SIG-M5 treated with dmso at 0.1 percent for 504 hours (cell line): Measurements from ENCODE around the gene KRTAP12-3.
"Not testable (repeated sequence)": the region's sequence is repeated elsewhere in the genome, so short reads cannot be mapped to it uniquely, and the experiment has no call there.

ENCODE experiments used
- DNase-seq: peaks from one replicate; lab custom pipeline; 2025; ENCODE audit not compliant: unreplicated experiment; lab: John Stamatoyannopoulos, UW

Gene KRTAP12-3, protein sequence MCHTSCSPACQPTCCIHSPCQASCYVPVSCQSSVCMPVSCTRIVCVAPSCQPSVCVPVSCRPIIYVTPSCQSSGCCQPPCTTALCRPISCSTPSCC

GRCh38 chr21:44657635-44658540 is at the start of gene KRTAP12-3:
TSS of gene KRTAP12-3 (plus strand) at chr21:44657932. CDS start at chr21:44657980, 48 bp downstream.
- no peak for DNase-seq

DNA sequence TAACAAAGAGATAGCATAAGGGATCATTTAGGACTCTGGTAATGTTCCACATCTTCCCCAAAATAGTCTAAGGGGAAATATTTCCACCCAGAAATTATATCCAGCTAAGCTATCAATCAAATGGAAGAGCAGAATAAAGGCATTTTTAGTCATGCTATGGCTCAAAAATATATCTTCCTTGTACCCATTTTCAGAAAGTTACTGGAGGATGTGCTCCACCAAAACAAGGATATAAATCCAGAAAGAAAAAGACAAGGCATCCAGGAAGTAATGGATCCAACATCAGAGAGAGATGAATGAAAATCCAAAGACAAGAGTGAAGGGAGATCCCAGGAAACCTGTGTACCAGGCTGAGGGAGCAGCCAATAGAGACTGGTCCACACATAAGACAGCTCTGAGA is 48.5 kb upstream of the KRTAP12-3 start:
- DNase-seq, result no peak

- not testable (repeated sequence) for DNase-seq
These were observed 47.4 kb upstream of the KRTAP12-3 start for GRCh38 chr21:44610157-44610843.

DNA sequence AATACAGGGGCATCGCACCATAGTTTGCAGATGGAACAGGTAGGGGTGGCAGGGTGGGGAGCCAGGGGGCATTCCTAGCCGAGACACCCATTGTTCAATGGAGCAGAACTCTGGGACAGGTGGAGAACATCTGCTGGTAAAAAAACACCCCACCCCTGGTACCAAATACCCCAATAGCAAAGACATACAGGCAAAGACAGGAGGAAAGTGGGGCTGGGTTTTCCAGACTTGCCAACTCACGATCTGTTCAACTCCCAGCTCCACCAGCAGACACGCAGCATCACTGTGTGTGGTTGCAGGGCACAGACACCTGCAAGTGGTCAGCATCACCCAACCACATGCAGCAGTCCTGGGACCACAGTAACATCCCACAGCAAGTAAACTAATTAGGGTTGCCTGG is 46.2 kb upstream of the KRTAP12-3 start:
- DNase-seq, result no peak

DNA sequence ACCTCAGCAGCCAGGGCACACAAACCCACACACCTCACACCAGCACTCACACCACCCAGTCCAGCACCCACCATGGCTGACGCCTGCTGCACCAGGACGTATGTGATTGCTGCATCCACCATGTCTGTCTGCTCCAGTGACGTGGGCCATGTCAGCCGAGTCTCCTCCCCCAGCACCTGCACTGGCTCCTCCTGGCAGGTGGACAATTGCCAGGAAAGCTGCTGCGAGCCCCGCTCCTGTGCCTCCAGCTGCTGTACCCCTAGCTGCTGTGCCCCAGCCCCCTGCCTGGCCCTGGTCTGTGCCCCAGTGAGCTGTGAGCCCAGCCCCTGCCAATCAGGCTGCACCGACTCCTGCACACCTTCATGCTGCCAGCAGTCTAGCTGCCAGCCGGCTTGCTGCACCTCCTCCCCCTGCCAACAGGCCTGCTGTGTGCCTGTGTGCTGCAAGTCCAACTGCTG is 45.7 kb upstream of the KRTAP12-3 start, which contains the start of gene KRTAP10-8:
Gene KRTAP10-8 (plus strand): TSS at position 51 of the 458 bp plus-strand sequence. CDS start 22 bp downstream, at position 73.
- no peak for DNase-seq

DNA sequence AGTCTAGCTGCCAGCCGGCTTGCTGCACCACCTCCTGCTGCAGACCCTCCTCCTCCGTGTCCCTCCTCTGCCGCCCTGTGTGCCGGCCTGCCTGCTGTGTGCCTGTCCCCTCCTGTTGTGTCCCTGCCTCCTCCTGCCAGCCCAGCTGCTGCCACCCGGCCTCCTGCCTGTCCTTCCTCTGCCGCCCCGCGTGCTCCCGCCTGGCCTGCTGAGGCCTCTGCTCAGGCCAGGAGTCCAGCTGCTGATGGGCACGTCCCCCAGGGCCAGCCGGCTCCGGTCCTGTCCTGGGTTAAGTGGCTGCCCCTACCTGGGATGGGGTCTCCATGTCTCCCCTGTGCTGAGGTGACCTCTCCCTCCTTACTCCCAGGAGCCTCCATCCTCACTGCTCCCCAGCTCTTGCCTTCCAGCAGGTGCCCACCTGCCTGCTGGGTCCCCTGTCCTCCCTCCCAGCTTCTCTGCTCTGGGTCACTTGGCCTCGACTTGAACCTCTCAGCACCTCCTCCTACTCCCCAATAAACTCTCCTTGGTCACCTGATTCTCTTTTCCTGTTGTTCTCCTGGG is 45.0 kb upstream of the KRTAP12-3 start:
- no peak for DNase-seq

DNA sequence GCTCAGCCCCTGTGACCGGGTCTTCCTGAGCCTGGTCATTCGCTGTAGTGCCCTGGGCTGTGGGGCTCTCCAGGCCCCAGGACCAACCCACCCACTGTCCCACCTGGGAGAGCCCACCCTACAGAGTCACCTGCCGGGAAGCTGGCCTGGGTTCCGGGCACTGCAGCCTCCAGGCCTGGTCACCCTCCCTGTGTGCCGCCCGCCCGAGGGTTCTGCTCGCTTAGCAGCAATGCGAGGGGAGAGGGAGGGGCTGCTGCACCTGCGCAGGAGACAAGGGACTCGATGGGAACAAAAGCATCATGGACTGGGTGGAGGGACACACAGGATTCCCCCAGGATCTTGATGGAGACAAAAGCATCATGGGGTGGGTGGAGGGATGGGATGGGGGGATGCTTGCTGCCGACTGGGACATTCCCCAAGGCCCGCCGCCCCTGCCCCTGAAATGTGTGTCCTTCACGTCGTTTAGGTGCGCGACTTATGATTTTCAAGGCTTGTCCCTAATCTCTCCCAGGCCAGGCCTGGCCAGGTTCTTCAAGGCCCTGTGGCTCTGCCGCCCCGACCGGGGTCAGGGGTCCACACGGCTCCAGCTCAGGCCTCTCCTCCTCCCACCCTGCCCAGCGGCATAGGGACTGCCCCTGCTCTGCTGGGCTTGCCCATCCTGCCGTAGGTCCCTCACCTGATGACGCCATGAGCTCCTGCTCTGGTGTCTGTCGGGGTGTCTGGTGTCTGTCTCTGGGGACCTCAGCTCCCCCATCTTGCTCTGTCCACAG is 44.2 kb upstream of the KRTAP12-3 start:
- DNase-seq, result no peak

DNA sequence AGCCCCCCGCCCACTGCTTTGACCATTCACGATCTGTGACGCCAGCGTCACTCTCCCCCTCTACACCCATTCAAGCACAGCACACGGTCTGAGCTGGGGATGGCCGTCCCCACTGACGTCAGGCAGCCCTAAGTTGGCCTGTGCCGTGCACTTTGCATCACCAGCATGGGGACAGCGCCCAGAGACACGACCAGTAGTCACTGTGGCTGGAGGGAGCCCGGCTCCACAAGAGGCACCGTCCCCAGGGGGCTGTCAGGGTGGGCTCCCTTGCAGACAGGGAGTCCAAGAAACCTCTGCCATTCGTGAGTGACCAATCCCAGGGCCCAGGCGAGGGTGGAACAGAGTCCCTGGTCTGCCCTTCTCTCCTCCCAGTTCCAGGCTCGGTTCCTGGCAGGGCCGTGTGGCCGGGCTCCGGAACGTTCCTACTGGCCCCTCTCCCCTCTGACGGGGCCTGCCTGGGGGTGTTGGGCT is 43.5 kb upstream of the KRTAP12-3 start:
- no peak for DNase-seq

- DNase-seq, result no peak
These were observed 42.8 kb upstream of the KRTAP12-3 start for GRCh38 chr21:44614961-44615391.

GRCh38 chr21:44615466-44615865 is 42.3 kb upstream of the KRTAP12-3 start:
- no peak for DNase-seq

DNA sequence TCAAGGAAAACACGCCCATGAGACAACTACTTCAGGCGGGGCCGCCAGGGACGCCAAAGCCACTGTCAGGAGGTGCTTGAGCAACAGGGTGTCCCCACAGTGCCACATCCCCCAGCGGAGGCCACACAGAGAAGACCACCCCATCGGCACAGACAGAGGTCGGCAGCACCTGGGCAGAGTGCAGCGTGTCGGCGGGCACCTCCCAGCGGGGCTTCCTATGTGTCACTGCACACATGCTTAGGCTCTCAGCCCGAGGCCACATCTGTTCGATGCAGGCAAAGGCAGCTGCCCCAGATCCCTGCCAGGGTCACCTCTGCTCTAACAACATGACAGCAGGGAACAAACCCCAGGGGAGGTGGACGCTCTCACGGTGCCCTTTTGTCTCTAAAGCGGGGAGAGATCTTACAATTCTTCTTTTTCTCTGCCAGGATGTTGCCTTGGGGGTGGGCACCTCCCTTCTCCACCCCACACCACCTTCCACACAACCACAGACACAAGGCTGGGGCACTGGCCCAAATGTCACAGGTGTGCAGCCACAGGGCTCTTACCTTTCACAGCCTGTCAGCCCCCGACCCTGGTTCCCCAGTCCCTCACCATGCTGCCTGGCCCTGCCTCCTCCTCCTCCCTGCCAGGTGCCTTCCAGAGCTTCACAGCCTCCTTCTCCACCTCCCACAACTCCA is 41.7 kb upstream of the KRTAP12-3 start:
- DNase-seq, result no peak

DNA sequence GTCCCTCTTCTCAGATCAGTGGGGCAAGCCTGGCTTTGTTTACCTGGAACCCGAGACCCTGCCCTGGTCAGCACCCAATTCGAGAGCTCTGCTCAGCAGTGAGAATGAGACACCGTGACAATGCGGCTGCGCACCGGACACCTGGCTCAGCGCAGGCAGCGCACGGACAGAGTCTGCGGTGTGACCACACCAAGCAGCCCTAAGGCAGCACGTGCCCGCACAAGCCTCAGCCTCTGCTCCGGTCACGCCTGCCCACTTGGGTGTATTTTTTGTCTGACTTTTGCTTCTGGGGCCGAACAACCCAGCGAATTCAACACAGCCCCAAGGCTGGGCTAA is 41.2 kb upstream of the KRTAP12-3 start:
- no peak for DNase-seq

- DNase-seq, result no peak
These were observed 40.6 kb upstream of the KRTAP12-3 start for GRCh38 chr21:44617071-44617501.

GRCh38 chr21:44618504-44618903 is 39.2 kb upstream of the KRTAP12-3 start:
- peak; percentile 49 for DNase-seq

DNA sequence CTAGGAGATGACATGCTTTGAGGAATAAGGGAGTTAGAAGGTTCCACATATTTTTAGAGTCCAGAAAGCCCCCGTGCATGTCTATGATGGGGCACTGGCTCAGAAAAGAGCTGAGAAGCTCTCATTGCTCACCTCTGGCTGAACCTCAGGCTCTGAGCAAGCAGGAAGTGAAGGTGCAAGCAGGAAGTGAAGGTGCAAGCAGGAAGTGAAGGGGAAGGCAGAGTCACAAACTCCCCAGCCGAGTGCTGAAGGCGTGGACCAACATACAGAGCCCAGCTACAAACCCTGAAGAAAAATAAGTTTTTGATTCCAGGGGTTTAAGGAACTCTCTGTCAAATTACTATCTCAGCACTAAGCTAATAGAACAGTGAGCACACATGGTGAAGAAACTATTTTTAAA is 38.8 kb upstream of the KRTAP12-3 start:
- DNase-seq, result no peak

GRCh38 chr21:44619886-44620285 is 37.8 kb upstream of the KRTAP12-3 start:
- no peak for DNase-seq

- DNase-seq, result no peak
These were observed 34.2 kb upstream of the KRTAP12-3 start for GRCh38 chr21:44623575-44623974.

DNA sequence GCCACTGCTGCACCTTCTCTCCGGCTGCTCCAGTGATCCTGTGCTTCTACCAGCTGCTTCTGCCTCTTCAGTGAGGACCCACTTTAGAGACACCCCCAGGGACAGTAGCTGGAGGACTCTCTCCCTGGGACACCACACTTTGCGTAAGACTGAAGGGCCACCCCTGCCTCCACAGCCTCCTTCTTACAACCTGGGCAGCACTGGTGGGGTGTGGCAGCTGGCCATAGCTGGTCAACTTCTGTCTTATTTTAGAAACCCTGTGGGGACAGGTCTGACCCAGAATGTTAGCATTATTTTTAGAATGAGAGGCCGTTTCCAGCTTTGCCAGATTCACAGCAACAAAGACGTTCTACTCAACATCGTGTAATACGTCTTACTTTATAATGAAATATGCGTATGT is 32.0 kb upstream of the KRTAP12-3 start:
- DNase-seq, result no peak

- no peak for DNase-seq
These were observed 31.5 kb upstream of the KRTAP12-3 start for GRCh38 chr21:44626262-44626661.

- no peak for DNase-seq
These were observed 31.0 kb upstream of the KRTAP12-3 start, which contains the start of gene KRTAP10-9 for GRCh38 chr21:44626673-44627143. TSS of gene KRTAP10-9 (plus strand) at chr21:44627093. CDS start at chr21:44627172, 79 bp downstream.
